ENCODE measurements around the gene PACSIN3. TPM values are rescaled to one million over a fixed set of nuclear protein-coding genes. Genes with fewer than 3 reads are reported as not detected.
"Not testable (repeated sequence)": the region's sequence is repeated elsewhere in the genome, so short reads cannot be mapped to it uniquely, and the experiment has no call there.

PACSIN3 gene
- total RNA-seq, 4 donors from 2014 or later: 43.6 to 71.6 (median 54.2) TPM

DNA sequence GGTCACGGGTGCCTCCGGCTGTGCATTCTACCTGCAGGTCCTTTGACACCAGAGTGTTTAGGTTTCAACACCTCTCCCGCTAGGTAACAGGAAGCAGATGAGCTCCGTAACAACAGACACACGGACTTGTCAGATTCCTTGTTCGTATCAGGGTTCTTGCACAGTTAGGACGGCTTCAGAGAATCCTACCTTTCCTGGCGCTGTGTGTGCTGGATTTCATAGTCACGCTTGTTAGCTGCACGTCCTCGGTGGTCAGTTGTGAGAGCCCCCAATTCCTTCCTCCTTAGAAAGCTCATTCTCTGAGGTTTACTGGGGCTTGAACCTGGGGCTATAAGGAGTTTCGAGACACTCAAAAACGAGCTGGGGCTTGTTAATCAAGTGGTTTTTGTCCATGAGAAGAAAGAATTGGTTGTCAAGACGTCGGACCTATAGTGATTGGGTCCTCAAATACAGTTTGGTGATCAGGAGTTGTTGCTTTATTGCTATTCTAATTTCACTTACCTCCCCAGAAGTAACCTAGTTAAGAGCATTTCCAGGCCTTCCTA, 29.2 kb upstream of the PACSIN3 start:
- TF ChIP-seq POLR2A (IDR thresholded peaks at IDR 0.05): no peak
- TF ChIP-seq, protein P1, sequence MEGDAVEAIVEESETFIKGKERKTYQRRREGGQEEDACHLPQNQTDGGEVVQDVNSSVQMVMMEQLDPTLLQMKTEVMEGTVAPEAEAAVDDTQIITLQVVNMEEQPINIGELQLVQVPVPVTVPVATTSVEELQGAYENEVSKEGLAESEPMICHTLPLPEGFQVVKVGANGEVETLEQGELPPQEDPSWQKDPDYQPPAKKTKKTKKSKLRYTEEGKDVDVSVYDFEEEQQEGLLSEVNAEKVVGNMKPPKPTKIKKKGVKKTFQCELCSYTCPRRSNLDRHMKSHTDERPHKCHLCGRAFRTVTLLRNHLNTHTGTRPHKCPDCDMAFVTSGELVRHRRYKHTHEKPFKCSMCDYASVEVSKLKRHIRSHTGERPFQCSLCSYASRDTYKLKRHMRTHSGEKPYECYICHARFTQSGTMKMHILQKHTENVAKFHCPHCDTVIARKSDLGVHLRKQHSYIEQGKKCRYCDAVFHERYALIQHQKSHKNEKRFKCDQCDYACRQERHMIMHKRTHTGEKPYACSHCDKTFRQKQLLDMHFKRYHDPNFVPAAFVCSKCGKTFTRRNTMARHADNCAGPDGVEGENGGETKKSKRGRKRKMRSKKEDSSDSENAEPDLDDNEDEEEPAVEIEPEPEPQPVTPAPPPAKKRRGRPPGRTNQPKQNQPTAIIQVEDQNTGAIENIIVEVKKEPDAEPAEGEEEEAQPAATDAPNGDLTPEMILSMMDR (IDR thresholded peaks at IDR 0.05): no peak
- Histone ChIP-seq H3K36me3 (no peaks in the 10 kb centered on the region), H3K27me3 (no peaks in the 10 kb centered on the region), H3K4me1 (peaks cover 17 to 18% of the 10 kb centered on the region in 2 donors), H3K27ac (peak overlapping the region; percentile 72 to 93 (median 81)), H3K9me3 (no peaks in the 10 kb centered on the region), H3K4me3 (replicated peaks in 1 of 3) (peak overlapping the region in 2 of 3 donors; percentile 1 to 52)
- no peak for DNase-seq
- intact Hi-C loops (cut with DNase I): no loop called here
- 21 to 25% methylated on average over 14 to 15 of the region's 15 CpGs for WGBS, 2 donors

DNA sequence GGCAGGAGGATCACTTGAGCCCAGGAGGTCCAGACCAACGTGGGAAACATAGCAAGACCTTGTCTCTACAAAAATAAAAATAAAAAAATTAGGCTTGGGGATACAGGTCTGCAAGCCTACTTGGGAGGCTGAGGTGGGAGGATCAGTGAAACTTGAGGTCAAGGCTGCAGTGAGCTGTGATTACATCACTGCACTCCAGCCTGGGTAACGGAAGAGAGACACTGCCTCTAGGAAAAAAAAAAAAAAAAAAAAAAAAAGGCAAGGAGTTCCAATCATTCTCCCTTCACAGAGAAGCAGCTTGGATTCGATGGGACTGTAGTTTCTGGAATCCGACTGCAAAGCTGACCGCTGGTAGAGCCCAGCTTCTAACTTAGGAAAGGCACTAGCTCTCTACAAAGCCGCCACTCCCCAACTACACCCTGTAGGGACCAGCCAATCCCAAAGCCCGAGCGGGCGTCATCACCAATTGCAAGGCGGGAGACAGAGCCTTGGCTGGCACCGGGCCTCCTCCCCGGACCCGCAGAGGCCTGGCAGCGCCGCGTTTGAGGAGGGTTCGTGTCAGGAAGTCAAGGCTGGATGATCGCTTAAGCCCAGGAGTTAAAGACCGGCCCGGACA, 27.8 kb upstream of the PACSIN3 start:
- H3K9me3 ChIP-seq: no peaks in the 10 kb centered on the region
- intact Hi-C loops (cut with DNase I): loop anchor here (5.0 kb wide), 1 partner anchor 37 kb away; the partner anchor contains the start of gene ARFGAP2
- peak overlapping the region; percentile 8 to 81 (median 52) for H3K4me3 ChIP-seq (replicated peaks in 1 of 3)
- WGBS, 2 donors: 5 to 7% methylated on average over 18 to 20 of the region's 20 CpGs
- no peaks in the 10 kb centered on the region for H3K27me3 ChIP-seq
- peak in 1 of 2 donors; percentile 69 for TF ChIP-seq POLR2A (IDR thresholded peaks at IDR 0.05)
- TF ChIP-seq, protein P1 (IDR thresholded peaks at IDR 0.05): no peak
- H3K4me1 ChIP-seq: peaks cover 17 to 18% of the 10 kb centered on the region in 2 donors
- DNase-seq: peak; percentile 96
- H3K36me3 ChIP-seq: no peaks in the 10 kb centered on the region
- H3K27ac ChIP-seq: peak overlapping the region; percentile 84 to 97 (median 93)

DNA sequence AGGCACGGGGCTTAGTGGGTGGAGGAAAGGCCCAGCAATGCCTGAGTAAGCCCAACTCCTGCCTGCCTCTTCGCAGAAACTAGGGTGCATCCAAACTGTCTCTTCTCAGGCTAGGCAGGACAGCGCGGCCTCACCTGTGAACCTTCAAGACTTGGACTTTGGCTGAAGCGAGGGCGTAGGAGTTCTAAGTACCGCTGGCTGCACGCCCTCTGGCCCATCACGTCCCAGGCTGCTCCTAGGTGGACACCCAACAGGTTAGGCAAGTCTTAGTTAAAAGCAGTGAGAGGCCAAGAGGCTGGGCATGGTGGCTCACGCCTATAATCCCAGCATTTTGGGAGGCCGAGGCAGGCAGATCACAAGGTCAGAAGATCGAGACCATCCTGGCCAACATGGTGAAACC, 26.7 kb upstream of the PACSIN3 start:
- DNase-seq: no peak
- intact Hi-C loops (cut with DNase I): loop anchor here (5.0 kb wide), 1 partner anchor 36 kb away; the partner anchor contains the start of gene ARFGAP2
- no peaks in the 10 kb centered on the region for H3K36me3 ChIP-seq
- H3K27me3 ChIP-seq: no peaks in the 10 kb centered on the region
- no peak for TF ChIP-seq POLR2A (IDR thresholded peaks at IDR 0.05)
- TF ChIP-seq, protein P1 (IDR thresholded peaks at IDR 0.05): no peak
- no peak overlapping the region for H3K27ac ChIP-seq
- no peaks in the 10 kb centered on the region for H3K9me3 ChIP-seq
- H3K4me1 ChIP-seq: peaks cover 17 to 18% of the 10 kb centered on the region in 2 donors
- WGBS, 2 donors: 81 to 92% methylated on average over 12 of the region's 12 CpGs
- no peak overlapping the region for H3K4me3 ChIP-seq (replicated peaks in 1 of 3)

DNA sequence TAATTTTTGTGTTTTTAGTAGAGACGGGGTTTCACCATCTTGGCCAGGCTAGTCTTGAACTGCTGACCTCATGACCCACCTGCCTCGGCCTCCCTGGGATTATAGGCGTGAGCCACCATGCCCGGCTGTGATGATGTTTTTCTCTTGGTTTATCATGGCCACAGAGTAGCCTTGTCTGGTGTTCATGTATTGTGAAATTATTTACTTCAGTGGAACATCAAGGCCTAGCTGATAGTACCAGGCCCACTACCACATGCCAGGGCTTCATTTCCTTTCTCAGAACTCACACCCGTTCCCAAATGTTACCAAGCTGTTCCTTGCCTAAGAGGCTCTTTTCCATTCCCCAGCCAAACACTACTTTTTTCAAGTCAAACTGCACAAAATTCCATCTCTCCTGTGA, 22.4 kb upstream of the PACSIN3 start:
- no peaks in the 10 kb centered on the region for H3K36me3 ChIP-seq
- intact Hi-C loops (cut with DNase I): no loop called here
- no peak for DNase-seq
- no peaks in the 10 kb centered on the region for H3K27me3 ChIP-seq
- no peaks in the 10 kb centered on the region for H3K9me3 ChIP-seq
- H3K4me1 ChIP-seq: no peaks in the 10 kb centered on the region
- H3K4me3 ChIP-seq (replicated peaks in 1 of 3): no peak overlapping the region
- WGBS, 2 donors: 83 to 91% methylated on average over 5 of the region's 5 CpGs
- no peak overlapping the region for H3K27ac ChIP-seq
- TF ChIP-seq, protein P1 (IDR thresholded peaks at IDR 0.05): no peak
- TF ChIP-seq POLR2A (IDR thresholded peaks at IDR 0.05): no peak

DNA sequence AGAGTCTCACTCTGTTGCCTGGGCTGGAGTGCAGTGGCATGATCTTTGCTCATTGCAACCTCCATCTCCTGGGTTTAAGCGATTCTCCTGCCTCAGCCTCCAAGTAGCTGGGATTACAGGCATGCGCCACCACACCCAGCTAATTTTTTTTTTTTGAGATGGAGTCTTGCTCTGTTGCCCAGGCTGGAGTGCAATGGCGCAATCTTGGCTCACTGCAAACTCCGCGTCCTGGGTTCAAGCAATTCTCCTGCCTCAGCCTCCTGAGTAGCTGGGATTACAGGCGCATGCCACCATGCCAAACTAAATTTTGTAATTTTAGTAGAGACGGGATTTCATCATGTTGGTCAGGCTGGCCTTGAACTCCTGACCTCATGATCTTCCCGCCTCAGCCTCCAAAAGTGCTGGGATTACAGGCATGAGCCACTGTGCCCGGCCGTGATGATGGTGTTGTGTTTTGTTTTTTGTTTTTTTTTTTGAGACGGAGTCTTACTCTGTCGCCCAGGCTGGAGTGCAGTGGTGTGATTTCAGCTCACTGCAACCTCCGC, 21.8 kb upstream of the PACSIN3 start:
- H3K27me3 ChIP-seq; H3K4me3 ChIP-seq (replicated peaks in 1 of 3); H3K9me3 ChIP-seq; DNase-seq; H3K27ac ChIP-seq; H3K4me1 ChIP-seq; intact Hi-C loops (cut with DNase I); H3K36me3 ChIP-seq: not testable (repeated sequence)
- WGBS, 2 donors: 91 to 93% methylated on average over 13 of the region's 13 CpGs

Measured in thyroid gland (tissue), 4 donors.